Chondrocyte (in vitro differentiated cells): Measurements from ENCODE around the gene CHD9. TPM values are rescaled to one million over a fixed set of nuclear protein-coding genes. Genes with fewer than 3 reads are reported as not detected.

Experiments used
- DNase-seq: peaks from one replicate; pipeline ENCODE4 v3.0.0; 2021; ENCODE audit warnings: mixed read lengths, low spot score
- H3K27ac Mint-ChIP-seq: one replicate; pipeline ENCODE4 v1.8.0; 2021; ENCODE audit warnings: mild to moderate bottlenecking, moderate library complexity, mixed read lengths; ENCODE audit not compliant: unreplicated experiment
- H3K27me3 Mint-ChIP-seq: 2 replicates; pipeline ENCODE4 v1.8.0; 2021; ENCODE audit warnings: low read depth, mixed read lengths
- H3K36me3 Mint-ChIP-seq: 2 replicates; pipeline ENCODE4 v1.8.0; 2021; ENCODE audit warnings: low read depth, mixed read lengths
- H3K4me1 Mint-ChIP-seq: 2 replicates; pipeline ENCODE4 v1.8.0; 2021; ENCODE audit warnings: low read depth, mild to moderate bottlenecking, mixed read lengths
- H3K4me3 Mint-ChIP-seq: one replicate; pipeline ENCODE4 v1.8.0; 2021; ENCODE audit warnings: mild to moderate bottlenecking, moderate library complexity, mixed read lengths; ENCODE audit not compliant: unreplicated experiment
- H3K9me3 Mint-ChIP-seq: 2 replicates; pipeline ENCODE4 v1.8.0; 2021; ENCODE audit warnings: low read depth, mixed read lengths
- CTCF ChIP-seq: fragments of 200-600 bp; sonication (generic); IDR thresholded peaks from 2 replicates; pipeline ENCODE4 v1.5.0; 2021; ENCODE audit warnings: antibody characterized with exemption, mild to moderate bottlenecking, moderate library complexity
- total RNA-seq: library from RNA; stranded (reverse); gene quantifications from 3 replicates; pipeline ENCODE4 v1.2.1, GENCODE V29; 2021

The CHD9 gene
- total RNA-seq, 1 donor from 2014 or later, result 72.7 TPM

GRCh38 chr16:53135329-53135728 is 80.5 kb downstream of the CHD9 start:
- DNase-seq, result no peak
- Mint-ChIP-seq H3K27ac (no peak overlapping the region), H3K27me3 (no peaks in the 10 kb centered on the region), H3K4me1 (peaks cover 49% of the 10 kb centered on the region), H3K4me3 (no peak overlapping the region), H3K9me3 (no peaks in the 10 kb centered on the region), H3K36me3 (no peaks in the 10 kb centered on the region)
- no peak for TF ChIP-seq CTCF

GRCh38 chr16:53142823-53143568 is 88.2 kb downstream of the CHD9 start:
- Mint-ChIP-seq H3K4me3 (no peak overlapping the region), H3K36me3 (no peaks in the 10 kb centered on the region), H3K9me3 (no peaks in the 10 kb centered on the region), H3K27me3 (no peaks in the 10 kb centered on the region), H3K27ac (no peak overlapping the region), H3K4me1 (peaks cover 39% of the 10 kb centered on the region)
- no peak for TF ChIP-seq CTCF
- DNase-seq, result no peak

GRCh38 chr16:53147500-53148065 is 92.8 kb downstream of the CHD9 start:
- no peak for DNase-seq
- no peak overlapping the region for H3K4me3 Mint-ChIP-seq

GRCh38 chr16:53150769-53151168 is 96.0 kb downstream of the CHD9 start:
- H3K27ac Mint-ChIP-seq, result no peak overlapping the region
- no peak overlapping the region for H3K4me3 Mint-ChIP-seq
- no peaks in the 10 kb centered on the region for H3K27me3 Mint-ChIP-seq
- H3K4me1 Mint-ChIP-seq, result peaks cover 31% of the 10 kb centered on the region
- H3K36me3 Mint-ChIP-seq, result peaks cover 9% of the 10 kb centered on the region
- no peak for TF ChIP-seq CTCF
- no peak for DNase-seq
- no peaks in the 10 kb centered on the region for H3K9me3 Mint-ChIP-seq

More at GRCh38 chr16:53147500-53148065, 92.8 kb downstream of the CHD9 start:
- no peak overlapping the region for H3K27ac Mint-ChIP-seq
- no peaks in the 10 kb centered on the region for H3K27me3 Mint-ChIP-seq
- H3K4me1 Mint-ChIP-seq, result peaks cover 20% of the 10 kb centered on the region
- TF ChIP-seq CTCF, result no peak
- H3K36me3 Mint-ChIP-seq, result peaks cover 9% of the 10 kb centered on the region
- H3K9me3 Mint-ChIP-seq, result no peaks in the 10 kb centered on the region

- no peak overlapping the region for H3K4me3 Mint-ChIP-seq
- H3K9me3 Mint-ChIP-seq, result no peaks in the 10 kb centered on the region
- H3K27ac Mint-ChIP-seq, result no peak overlapping the region
- TF ChIP-seq CTCF, result no peak
- H3K4me1 Mint-ChIP-seq, result peaks cover 39% of the 10 kb centered on the region
- no peaks in the 10 kb centered on the region for H3K27me3 Mint-ChIP-seq
- peaks cover 18% of the 10 kb centered on the region for H3K36me3 Mint-ChIP-seq
- DNase-seq, result no peak
Measured at GRCh38 chr16:53152329-53152728, 97.5 kb downstream of the CHD9 start.
